Stimulated activated CD4-positive, alpha-beta T cell treated with anti-CD3 and anti-CD28 coated beads, Interleukin-1b, Interleukin-23, amount 100 ng/mL, for 4 hours (primary cell): ENCODE results near the gene MRPL34.

Source experiments
- DNase-seq, 2 donors: peaks; one replicate each; pipeline ENCODE4 v3.0.0-alpha.2; 2020; ENCODE audit warnings: low read depth in 2 of 2

MRPL34 gene

DNA sequence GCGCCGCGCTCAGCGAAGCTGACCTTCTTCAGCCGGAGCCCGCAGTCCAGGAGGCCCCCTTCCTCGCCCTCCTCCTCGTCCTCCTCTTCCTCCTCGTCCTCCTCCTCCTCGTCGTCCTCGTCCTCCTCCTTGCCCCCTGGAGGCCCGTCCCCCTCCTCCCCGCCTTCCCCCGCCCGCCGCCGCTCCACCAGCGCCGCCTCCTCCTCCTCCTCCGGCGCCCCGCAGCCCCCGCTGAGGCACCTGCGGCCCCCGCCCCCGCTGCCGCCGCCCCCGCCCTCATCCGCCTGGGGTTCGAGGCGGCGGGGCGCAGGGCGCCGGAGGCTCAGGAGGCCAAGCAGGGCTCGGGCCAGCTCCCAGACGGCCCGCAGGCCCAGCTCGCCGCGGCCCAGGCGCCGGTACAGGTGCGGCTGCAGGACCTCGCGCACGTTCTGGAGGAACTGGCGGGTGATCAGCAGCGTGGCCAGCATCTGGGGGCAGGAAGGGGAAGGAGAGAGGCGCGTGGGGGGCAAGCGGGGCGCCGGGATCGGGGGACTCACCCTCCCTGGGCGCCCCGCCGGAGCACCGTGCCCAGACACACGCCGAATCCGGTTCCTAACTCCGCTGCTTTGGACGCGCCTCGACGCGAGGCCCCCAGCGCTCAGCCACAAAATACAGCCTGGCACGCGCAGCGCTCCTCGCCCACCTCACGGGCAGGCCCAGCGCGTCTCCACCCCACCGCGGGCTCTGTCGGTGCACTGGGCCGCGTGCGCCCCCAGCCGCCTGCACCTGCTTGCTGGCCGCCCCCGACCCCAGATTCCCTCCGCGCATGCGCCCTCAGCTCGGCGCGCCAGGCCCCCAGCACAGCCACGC, 23.1 kb downstream of the MRPL34 start:
- peak; percentile 47 for DNase-seq

DNA sequence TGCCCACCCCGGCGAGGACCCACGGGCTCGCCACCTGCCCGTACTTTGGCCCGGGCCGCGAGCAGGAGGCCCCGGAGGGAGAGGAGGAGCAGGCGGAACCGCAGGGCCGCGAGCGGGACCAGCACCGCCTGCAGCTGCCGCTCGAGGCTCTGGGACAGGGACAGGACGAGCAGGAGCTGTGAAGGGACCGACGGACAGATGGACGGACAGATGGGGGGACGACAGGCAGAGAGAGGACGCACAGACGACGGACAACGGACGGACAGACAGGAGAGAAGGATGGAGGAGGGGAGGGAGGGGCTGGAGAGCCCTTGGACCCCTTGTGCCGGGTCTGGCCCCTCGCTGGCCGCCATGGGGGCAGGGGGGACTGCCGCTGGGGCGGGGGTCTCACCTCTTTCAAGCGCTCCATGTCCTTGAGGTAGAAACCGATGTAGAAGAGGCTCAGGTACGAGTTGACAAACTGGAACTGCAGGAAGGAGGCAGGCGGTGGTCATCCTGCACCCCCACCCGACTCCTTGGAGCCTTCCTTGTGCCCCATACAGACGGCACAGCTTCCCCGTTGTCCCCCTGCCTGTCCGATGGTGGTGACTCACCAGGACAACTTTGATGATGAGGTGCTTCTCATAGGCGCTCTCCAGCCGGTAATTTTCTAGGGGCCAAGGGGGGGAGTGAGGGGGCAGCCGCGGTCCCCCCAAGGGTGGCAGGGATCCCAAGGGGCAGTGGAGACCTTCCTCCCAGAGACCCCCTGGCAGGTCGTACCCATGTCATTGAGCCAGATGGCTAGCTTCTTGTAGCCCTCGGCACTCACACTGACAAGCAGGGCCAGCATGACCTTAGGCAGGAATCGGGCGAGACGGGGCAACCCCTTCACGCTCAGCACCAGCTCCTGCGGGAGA, 23.9 kb downstream of the MRPL34 start:
- no peak for DNase-seq

DNA sequence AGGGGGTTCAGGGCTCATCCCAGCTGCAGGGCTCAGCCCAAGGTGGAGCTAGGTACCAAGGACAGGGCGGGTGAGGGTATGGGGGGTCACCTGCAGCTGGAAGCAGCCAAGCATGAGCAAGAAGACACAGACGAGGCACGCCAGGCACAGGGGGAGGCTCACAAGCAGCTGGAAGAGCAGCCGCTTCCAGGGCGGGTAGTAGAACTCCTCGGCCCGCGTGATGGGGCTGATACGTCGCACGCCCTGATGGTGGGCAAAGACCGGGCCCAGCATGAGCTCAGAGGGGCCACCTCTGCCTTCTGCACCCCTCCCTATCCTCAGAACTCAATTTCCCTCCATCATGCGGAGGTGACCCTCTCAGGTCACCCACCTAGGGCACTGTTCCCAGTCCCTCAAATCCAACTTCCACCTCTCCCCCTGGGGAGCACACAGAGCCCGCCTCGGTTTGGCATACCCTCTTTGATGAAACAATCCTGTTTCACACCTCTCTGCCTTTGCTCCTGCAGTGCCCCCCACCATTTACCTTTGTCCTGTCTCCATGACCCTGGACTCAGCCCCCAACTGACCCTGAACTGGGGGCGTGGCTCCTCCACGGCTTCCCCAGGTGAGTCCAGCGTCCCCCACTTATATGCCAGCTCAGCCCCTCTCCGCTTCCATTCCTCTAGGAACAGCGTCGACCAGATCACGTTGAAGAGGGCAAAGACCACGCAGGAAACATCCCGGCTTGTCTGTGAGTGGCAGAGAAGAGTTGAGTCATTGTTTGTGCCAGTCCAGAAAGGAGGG, 24.8 kb downstream of the MRPL34 start:
- no peak for DNase-seq

DNA sequence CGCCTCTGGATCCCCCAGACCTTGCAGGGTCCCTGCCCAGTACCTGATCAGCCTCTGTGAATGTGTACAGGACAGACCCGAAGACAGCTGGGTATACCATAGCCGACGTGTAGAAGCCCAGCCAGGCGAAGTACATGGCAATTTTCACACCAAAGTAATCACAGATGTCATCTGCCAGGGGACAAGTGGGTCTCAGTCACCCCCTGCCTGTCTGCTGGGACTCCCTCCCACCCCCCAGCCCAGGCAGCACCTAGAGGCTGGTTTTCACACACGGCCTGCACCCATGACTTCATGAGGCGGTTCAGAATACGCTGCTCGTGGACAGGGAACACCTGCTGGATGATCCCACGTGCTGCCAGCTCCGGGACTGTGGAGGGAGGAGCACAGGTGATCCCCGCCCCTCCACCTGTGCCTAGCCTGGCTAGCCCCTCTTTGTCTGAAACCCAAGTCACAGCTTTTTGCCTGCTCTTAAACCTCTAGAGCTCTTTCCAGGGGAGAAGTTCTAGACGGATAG, 25.4 kb downstream of the MRPL34 start:
- no peak for DNase-seq

DNA sequence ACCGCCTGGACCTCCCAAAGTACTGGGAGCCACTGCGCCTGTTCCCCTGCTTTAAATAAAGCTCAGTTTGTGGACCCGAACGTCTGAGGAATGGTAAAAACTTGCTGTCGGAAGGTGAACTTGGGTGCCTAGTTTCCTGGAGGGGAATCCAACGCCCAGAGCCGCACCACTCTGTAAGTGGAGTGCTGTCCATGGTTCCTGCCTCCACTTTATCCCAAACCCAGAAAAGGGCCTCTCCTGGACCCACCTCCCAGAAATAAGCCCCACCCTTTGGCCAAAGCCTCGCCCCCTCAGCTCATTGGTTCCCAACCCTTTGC, 26.6 kb downstream of the MRPL34 start:
- DNase-seq = no peak

DNA sequence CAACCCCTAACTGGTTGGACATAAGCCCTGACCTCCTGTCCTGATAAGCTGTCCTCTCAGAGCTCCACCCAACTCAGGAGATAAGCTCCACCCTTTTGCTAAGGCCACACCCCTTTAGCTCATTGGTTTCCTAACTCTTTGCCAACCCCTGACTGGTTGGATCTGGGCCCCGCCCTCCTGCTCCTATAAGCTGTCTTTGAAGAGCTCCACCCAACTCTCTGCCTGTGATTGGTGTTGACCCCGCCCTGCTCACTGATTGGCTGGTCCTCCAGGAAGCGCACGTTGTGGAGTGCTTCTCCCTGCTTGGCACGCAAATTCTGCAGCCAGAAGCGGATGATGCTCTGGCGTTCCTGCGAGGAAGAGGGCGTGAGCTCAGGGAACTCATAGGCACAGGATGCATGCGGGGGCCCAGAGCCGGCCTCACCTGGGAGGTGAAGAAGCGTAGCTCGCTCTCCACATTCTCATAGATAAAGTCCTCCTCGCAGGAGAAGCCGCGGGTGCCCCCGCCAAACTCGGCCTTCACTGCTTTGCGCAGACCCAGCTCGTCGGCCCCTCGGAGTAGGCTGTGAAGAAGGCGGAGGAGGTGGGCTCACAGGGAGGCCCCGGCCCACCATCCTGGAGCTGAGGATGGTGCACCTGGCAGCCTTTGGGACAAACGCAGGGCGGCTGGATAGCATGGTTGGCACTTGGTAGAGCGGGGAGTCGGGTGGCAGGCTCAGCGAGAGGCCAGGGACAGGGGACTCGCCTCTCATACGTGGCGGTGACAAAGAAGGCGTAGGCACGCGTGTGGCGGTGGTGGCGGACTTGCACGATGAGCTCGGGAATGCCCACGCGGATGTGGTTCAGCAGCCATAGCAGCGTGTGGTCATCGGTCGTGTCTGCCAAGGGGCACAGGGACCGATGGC, 27.3 kb downstream of the MRPL34 start:
- DNase-seq = no peak

DNA sequence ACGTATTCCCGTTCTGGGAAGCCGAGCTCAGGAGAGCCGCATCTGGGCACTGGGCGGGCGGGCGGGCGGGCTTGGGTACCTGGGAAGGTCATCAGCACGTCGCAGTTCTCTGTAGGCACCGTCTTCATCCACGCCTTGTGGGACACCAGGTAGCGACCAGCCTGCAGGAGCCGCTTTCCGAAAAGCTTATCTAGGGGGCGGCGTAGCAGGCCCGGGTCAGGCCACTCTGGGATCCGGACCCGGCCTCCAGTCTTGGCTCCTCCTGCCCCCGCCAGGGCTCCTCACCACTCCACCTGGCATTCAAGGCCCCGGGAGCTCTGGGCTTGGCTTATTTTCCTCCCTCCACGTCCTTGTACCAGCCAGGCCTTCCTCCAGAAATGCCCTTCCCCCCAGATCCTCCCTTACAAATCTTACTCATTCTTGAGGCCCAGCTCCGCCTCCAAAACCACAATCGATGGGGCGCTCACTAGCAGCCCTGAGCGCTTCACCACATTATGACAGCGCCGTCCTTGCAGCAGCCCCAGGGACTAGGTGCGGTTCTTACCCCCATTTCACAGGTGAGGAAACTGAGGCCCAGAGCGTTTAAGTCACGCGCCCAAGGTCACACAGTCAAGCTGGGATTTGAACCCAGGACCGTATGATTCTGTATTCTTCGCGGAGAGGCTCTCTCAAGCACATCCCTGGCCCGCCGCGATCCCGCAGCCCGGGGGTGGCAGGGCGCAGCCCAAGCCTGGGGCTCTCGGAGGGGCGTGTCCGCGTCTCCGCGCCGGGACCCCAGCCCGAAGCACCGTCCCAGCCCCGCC, 28.1 kb downstream of the MRPL34 start:
- peak; percentile 58 to 62 for DNase-seq

DNA sequence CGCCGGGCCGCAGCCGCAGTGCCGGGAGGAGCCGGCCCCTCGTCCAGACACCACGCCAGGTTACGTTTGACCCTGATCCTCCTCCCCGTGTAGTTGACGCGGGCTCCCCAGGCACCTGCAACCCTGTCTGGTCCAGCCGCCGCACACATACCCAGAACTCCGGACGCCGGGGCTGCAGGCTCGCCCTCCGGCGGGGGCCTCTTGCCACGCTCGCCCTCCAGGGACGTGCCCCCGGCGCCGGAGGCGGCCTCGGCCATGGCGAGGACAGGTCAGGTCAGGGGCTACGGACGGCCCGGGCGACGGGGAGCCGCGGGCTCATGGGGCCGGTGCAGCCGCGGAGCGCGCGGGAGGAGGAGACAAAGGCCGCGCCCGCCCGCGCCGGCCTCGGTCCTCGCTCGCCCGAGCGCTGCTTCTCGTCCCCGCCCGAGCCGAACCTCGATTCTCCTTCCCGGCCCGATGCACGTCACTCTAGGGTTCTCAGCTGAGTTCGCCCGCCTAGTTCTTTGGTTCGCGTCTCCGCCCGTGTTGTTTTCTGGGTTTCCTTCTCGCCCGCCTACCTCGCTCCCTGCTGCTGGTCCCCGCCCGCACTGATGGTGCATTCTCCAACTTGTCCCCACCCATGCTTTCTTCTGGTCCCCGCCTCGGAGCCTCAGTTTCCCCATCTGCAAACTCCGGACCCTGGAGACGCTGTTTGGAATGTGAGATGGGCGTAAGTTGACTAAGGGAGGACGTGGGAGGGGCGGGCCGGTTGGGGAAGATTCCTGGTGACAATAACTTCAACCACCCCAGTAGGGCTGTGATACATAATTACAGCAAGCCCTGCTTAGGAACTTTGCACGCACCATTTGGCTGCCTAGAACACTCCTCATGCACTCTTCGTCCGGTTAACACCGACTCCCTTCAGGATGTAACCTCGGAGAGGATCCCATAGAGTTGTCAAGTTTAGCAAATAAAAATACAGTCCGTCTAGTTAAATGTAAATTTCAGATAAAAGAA, 29.0 kb downstream of the MRPL34 start, which contains the start of gene ANO8:
TSS of gene ANO8 (minus strand) at position 442 of the 996 bp plus-strand sequence. CDS start at position 257, 185 bp downstream.
- DNase-seq = peak; percentile 96

DNA sequence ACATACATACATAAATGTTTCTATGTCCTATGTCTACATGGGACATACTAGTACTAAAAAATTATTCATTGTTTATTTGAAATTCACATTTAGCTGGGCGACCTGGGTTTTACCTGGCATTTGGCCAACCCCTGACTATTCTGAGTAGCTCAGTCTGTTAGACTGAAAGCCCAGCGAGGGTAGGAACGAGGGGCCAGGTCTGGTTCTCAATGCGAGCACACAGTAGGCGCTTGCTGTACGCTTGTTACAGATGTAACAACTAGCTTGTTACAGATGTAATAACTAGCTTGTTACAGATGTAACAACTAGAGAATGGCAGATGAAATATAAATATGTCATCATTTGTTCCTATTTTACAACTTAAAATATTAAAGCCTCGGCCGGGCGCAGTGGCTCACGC, 29.9 kb downstream of the MRPL34 start:
- no peak for DNase-seq

DNA sequence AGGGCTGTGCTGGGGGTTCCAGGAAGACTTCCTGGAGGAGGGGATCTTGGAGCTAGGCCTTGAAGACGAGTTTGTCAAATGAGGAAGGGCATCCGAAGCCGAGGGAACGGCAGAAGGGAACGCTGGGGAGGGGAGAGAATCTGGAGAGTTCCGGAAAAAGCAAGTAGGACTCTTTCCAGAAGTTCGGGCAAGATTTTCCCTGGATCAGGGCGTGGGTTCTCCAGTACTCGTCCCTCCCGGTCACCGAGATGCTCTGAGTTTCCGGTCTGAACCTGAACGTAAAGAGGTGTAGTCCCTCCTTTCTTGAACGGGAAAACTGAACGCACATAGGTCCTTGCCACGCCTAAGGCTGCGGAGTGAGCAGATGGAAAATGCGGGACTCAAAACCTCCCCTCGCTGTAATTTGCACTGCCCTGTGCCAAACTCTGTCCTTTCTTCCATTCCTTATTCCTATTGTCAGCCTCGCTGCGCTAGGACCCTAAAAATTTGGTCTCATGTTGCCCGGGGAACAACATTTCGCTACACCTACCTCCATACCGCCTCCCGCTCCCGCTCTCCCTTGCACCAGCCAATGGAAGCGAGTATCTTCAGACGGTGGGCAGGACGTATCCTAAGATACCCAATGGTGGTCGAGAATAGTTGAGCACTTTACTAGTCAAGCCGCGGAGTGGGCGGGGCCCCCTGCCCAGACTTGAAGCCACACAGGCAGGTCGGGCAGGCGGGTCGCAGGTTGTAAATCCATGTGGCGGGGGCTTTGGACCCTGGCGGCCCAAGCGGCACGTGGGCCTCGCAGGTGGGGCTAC, 31.4 kb downstream of the MRPL34 start, which contains the start of gene GTPBP3:
TSS of gene GTPBP3 (plus strand) at position 682 of the 803 bp plus-strand sequence. CDS start at position 741, 59 bp downstream.
- DNase-seq = peak; percentile 90 to 95

DNA sequence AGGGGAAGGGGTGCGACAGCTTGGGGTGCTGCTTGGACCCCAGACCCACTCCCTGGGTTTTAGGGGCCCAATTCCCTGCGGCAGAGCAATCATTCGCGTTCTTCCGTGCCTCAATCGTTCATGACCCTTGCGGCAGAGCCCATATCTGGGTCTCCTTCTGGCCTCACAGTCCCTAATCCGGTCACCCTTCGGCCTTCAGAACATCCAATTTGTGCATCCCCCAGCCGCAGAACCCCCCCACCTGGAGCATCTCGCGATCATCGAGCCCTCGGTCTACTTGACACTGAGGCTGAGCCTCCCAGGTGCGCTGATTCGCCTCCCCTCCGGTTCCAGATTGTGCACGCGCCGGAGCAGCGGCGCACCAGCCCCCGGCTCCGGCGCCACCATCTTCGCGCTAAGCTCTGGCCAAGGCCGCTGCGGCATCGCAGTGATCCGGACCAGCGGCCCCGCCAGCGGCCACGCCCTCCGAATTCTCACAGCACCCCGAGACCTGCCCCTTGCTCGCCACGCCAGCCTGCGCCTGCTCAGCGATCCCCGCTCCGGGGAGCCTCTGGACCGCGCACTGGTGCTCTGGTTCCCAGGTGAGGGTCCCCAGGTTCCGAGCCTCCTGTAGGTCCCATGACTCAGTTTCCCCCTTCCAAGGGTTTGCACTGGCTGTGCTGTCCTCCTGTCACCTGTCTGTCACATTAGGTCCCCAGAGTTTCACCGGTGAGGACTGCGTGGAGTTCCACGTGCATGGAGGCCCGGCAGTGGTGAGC, 32.2 kb downstream of the MRPL34 start:
- peak in 1 of 2 donors; percentile 39 for DNase-seq

DNA sequence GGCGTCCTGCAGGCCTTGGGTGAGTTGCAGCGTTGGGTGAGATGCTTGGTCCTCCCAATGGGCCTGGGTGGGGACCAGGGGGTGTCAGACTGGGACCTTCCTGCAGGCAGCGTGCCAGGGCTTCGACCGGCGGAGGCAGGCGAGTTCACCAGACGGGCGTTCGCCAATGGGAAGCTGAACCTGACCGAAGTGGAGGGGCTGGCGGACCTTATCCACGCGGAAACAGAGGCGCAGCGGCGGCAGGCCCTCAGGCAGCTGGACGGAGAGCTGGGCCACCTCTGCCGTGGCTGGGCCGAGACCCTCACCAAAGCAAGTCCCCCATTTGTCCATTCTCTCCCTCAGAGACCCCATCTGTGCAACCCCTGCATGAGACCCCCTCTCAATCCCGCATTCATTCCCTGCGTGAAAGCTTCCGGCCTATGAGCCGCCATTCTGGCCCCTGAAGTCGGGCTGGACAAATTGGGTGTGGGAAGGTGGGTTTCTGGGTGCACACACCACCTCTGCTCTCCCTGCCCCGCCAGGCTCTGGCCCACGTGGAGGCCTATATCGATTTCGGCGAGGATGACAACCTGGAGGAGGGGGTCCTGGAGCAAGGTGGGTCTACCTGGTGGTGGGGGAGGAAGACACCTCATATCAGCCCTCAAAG, 32.9 kb downstream of the MRPL34 start:
- no peak for DNase-seq

DNA sequence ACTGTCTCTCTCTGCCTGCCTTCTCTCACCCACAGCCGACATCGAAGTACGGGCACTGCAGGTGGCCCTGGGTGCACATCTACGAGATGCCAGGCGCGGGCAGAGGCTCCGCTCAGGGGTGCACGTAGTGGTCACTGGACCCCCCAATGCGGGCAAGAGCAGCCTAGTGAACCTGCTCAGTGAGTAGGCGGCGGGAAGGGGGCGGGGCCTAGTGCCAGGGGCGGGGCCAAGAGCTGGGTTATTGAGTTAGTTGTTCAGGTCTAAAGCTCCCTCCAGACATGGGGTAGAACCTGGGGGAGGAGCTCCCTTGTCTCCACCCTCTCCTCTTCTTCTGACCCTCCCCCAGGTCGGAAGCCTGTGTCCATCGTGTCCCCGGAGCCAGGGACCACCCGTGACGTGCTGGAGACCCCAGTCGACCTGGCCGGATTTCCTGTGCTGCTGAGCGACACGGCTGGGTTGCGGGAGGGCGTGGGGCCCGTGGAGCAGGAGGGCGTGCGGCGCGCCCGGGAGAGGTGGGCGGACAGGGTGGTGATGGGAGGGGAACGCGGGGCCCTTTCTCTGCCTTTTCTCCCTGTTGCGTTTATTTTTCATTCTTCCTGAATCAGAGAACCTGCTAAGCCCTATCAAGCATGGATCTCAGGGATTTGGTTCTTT, 33.5 kb downstream of the MRPL34 start:
- DNase-seq = peak in 1 of 2 donors; percentile 58

DNA sequence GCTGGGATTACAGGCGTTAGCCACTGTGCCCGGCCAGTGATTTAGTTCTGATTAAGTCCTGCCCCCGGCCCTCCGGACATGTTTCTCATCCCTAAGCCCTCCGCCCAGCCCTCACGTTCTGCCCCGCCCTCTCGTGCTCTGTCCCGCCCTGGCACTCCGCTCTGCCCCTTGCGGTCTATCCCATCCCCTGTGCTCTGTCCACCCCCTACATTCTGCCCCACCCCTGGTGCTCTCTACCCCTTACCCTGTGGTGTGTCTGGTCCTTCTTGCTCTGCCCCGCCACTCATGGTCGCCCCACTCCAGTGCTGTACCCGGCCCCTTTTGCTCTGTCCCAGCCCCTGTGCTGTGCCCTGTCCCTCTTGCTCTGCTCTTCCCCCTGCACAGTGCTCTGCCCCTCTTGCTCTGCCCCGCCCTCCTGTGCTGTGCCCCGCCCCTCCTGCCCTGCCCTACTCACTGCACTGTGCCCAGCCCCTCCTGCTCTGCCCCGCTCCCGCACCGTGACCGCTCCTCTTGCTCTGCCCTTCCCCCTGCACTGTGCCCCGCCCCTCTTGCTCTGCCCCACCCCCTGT, 34.7 kb downstream of the MRPL34 start:
- DNase-seq = no peak

DNA sequence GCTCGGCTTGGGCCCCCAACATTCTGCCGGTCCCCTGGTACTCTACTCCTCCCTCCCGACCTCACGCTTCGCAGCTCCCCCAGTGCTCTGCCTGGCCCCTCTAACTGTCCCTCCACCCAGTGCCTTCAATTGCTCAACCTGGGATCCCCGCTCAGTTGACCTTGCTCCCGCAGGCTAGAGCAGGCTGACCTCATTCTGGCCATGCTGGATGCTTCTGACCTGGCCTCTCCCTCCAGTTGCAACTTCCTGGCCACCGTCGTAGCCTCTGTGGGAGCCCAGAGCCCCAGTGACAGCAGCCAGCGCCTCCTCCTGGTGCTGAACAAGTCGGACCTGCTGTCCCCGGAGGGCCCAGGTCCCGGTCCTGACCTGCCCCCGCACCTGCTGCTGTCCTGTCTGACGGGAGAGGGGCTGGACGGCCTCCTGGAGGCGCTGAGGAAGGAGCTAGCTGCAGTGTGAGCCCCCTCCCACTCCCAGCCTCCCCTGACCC, 35.2 kb downstream of the MRPL34 start:
- no peak for DNase-seq
